OCI-LY3 (cell line): Measurements from ENCODE around the gene CEP112.

Experiments
- H2AFZ ChIP-seq: fragments of 200-600, 300-600 bp; shearing (Covaris generic); 2 replicates; pipeline ENCODE4 v1.6.0; 2014; ENCODE audit warnings: antibody characterized with exemption, low read depth, low read length
- H3K27ac ChIP-seq: fragments of 200-600, 300-600 bp; sonication (generic); 2 replicates; pipeline ENCODE4 v1.5.1; 2014; ENCODE audit warnings: mild to moderate bottlenecking, low read length, moderate library complexity, mixed read lengths
- H3K27me3 ChIP-seq: fragments of 200-600, 300-600 bp; sonication (generic); 2 replicates; pipeline ENCODE4 v1.6.1; 2014; ENCODE audit warnings: low read depth, low read length, mixed read lengths
- H3K36me3 ChIP-seq: fragments of 200-600, 300-600 bp; sonication (generic); replicated peaks from 2 replicates; pipeline ENCODE3; 2014; ENCODE audit warnings: low read depth, low read length, mixed read lengths
- H3K4me1 ChIP-seq: fragments of 300-600, 200-600 bp; sonication (generic); 2 replicates; pipeline ENCODE4 v1.6.1; 2014; ENCODE audit warnings: low read length, mixed read lengths
- H3K4me2 ChIP-seq: fragments of 200-600, 300-600 bp; sonication (generic); 2 replicates; pipeline ENCODE4 v1.6.1; 2014; ENCODE audit warnings: low read length, mixed read lengths
- H3K4me3 ChIP-seq: fragments of 300-600, 200-600 bp; sonication (generic); 2 replicates; pipeline ENCODE4 v1.5.1; 2014; ENCODE audit warnings: antibody characterized with exemption, mild to moderate bottlenecking, low read length, moderate library complexity
- H3K79me2 ChIP-seq: fragments of 300-600, 200-600 bp; shearing (Covaris generic); 2 replicates; pipeline ENCODE4 v1.6.1; 2014; ENCODE audit warnings: mild to moderate bottlenecking, low read length, mixed read lengths
- H3K9ac ChIP-seq: fragments of 300-600, 200-600 bp; shearing (Covaris generic); 2 replicates; pipeline ENCODE4 v1.6.0; 2014; ENCODE audit warnings: mild to moderate bottlenecking, low read length, moderate library complexity
- H3K9me3 ChIP-seq: fragments of 200-600, 300-600 bp; shearing (Covaris generic); 2 replicates; pipeline ENCODE4 v1.6.1; 2014; ENCODE audit warnings: low read length, mixed read lengths; ENCODE audit not compliant: insufficient read depth
- H4K20me1 ChIP-seq: fragments of 200-600, 300-600 bp; sonication (generic); 2 replicates; pipeline ENCODE4 v1.6.1; 2016; ENCODE audit warnings: low read length, mixed read lengths; ENCODE audit not compliant: insufficient read depth
- EZH2phosphoT487 ChIP-seq: fragments of 200-600 bp; shearing (Covaris generic); IDR thresholded peaks from 2 replicates; pipeline ENCODE4 v1.6.1; 2018; ENCODE audit warnings: antibody characterized with exemption, mixed run types, low read depth
- TF ChIP-seq, protein P1 (sequence below): fragments of 200-600, 300-600 bp; sonication (generic); IDR thresholded peaks from 2 replicates; pipeline ENCODE4 v1.5.1; 2014; ENCODE audit warnings: antibody characterized with exemption, low read length, low read depth

Gene CEP112

DNA sequence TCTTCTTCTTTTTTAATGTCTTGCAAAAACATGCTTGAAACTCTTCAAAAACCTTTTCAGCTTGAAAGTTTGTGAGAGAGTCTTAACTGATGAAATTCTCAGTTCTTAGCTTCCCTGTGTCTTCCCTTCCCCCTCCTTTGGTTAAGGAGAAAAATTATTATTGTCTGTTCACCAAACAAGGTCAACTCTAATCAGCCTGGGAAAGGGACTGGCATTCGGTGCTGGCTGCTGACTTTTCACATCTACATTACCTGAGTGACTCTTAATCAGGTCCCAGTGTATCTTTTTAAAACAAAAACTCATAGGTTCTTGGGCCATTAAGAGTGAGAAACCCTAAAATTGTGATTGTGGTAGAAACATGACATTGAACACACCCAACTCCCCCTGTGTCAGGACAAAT lies 591.4 kb downstream of the CEP112 start:
- no peak for TF ChIP-seq EZH2phosphoT487
- TF ChIP-seq, protein P1, sequence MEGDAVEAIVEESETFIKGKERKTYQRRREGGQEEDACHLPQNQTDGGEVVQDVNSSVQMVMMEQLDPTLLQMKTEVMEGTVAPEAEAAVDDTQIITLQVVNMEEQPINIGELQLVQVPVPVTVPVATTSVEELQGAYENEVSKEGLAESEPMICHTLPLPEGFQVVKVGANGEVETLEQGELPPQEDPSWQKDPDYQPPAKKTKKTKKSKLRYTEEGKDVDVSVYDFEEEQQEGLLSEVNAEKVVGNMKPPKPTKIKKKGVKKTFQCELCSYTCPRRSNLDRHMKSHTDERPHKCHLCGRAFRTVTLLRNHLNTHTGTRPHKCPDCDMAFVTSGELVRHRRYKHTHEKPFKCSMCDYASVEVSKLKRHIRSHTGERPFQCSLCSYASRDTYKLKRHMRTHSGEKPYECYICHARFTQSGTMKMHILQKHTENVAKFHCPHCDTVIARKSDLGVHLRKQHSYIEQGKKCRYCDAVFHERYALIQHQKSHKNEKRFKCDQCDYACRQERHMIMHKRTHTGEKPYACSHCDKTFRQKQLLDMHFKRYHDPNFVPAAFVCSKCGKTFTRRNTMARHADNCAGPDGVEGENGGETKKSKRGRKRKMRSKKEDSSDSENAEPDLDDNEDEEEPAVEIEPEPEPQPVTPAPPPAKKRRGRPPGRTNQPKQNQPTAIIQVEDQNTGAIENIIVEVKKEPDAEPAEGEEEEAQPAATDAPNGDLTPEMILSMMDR = no peak
- H2AFZ ChIP-seq = no peak overlapping the region

DNA sequence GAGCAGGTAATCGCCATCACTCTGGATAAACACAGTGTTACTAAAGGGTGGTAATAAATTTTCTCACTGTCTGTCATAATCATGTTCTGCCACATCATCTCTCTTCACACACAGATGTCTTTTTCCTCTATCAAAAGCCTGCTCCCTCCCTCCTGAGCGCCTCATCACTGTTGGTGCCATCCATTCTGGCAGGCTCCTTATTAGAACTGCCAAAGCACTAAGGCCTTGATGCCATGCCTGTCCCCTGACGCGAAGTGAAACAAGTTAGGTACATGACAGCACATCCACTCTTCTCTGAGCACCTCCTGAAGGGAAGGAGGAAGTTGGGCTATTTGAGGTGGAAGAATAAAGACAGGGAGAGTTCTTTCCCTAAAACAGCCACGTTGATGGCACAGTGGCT lies 592.3 kb downstream of the CEP112 start:
- Histone ChIP-seq H4K20me1 (no peaks in the 10 kb centered on the region), H3K79me2 (no peaks in the 10 kb centered on the region), H3K9ac (no peak overlapping the region), H3K4me1 (peaks cover 4% of the 10 kb centered on the region), H3K9me3 (no peaks in the 10 kb centered on the region), H3K36me3 (no peaks in the 10 kb centered on the region), H2AFZ (no peak overlapping the region), H3K27me3 (no peaks in the 10 kb centered on the region), H3K27ac (no peak overlapping the region), H3K4me3 (no peak overlapping the region), H3K4me2 (no peak overlapping the region)
- TF ChIP-seq, protein P1 = no peak
- no peak for TF ChIP-seq EZH2phosphoT487

More for the DNA sequence above, 591.4 kb downstream of the CEP112 start:
- Histone ChIP-seq H3K9ac (no peak overlapping the region), H3K4me1 (no peaks in the 10 kb centered on the region), H3K27ac (no peak overlapping the region), H3K36me3 (no peaks in the 10 kb centered on the region), H3K4me2 (no peak overlapping the region), H3K27me3 (no peaks in the 10 kb centered on the region), H3K79me2 (no peaks in the 10 kb centered on the region), H3K4me3 (no peak overlapping the region), H3K9me3 (no peaks in the 10 kb centered on the region), H4K20me1 (no peaks in the 10 kb centered on the region)

DNA sequence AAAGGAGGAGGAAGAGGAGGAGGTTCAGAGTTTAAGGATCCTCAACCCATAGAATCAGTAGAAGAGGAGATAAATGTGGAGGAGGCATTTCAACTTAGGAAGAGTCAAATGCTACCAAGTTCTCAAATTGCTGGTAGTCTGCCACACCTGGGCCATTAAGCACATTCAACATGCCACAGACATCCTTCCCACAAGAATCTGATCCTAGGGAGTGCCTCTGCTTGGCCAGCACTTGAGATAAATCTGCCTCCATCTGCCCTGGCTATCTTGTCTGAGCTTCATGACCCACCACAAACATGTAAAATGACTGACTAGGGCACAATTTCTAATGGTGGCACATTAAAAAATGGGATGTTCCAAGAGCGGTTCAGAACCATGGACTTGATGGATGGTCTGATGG lies 593.2 kb downstream of the CEP112 start:
- no peak overlapping the region for H3K4me2 ChIP-seq
- H3K4me3 ChIP-seq = no peak overlapping the region
- H2AFZ ChIP-seq = no peak overlapping the region
- TF ChIP-seq, protein P1 = no peak
- no peak for TF ChIP-seq EZH2phosphoT487
- no peaks in the 10 kb centered on the region for H4K20me1 ChIP-seq
- H3K27ac ChIP-seq = no peak overlapping the region
- no peaks in the 10 kb centered on the region for H3K9me3 ChIP-seq
- peaks cover 8% of the 10 kb centered on the region for H3K4me1 ChIP-seq
- H3K79me2 ChIP-seq = no peaks in the 10 kb centered on the region
- H3K36me3 ChIP-seq = no peaks in the 10 kb centered on the region
- no peak overlapping the region for H3K9ac ChIP-seq
- H3K27me3 ChIP-seq = no peaks in the 10 kb centered on the region

DNA sequence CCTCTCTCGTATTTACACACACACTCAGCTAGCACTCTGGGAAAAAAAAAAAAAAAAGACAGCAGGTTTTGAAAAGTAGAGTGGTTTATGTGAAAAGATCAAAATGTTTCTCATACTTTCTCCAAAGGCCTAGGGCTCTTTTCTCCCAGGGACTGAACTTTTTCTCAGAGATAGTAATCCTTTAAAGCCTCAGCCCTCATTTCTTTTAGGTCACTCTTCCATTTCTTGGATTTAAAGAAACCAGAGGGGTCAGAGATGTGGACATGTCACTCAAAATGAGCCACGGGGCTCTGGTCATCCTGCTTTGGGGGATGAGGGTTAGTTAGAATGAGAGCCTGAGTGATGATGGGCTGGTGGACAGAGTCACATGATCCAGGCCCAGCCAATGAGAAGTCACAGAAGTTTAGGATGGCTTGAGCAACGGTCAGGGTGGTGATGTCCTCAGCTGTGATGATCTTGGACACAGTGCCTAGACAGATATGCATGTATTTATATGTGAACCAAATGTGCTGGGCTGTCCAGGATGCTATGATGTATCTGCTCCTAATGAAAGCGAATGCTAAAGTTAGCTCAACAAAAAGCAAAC lies 596.8 kb downstream of the CEP112 start:
- Histone ChIP-seq H3K4me3 (no peak overlapping the region), H3K27me3 (no peaks in the 10 kb centered on the region), H3K9ac (no peak overlapping the region), H3K4me2 (peak overlapping the region; percentile 59), H3K4me1 (peaks cover 8% of the 10 kb centered on the region), H3K9me3 (no peaks in the 10 kb centered on the region), H3K36me3 (no peaks in the 10 kb centered on the region), H4K20me1 (no peaks in the 10 kb centered on the region), H3K27ac (no peak overlapping the region), H2AFZ (peak overlapping the region; percentile 94), H3K79me2 (no peaks in the 10 kb centered on the region)
- TF ChIP-seq EZH2phosphoT487 = no peak
- TF ChIP-seq, protein P1 = no peak
